GM21381 (cell line): ENCODE results near the gene CCNY.

Experiments
- ATAC-seq: cut with Tn5 transposase; IDR thresholded peaks from one replicate; pipeline ENCODE4 v1.9.1; 2021; ENCODE audit warnings: mild to moderate bottlenecking, moderate library complexity; ENCODE audit not compliant: unreplicated experiment

Gene CCNY

DNA sequence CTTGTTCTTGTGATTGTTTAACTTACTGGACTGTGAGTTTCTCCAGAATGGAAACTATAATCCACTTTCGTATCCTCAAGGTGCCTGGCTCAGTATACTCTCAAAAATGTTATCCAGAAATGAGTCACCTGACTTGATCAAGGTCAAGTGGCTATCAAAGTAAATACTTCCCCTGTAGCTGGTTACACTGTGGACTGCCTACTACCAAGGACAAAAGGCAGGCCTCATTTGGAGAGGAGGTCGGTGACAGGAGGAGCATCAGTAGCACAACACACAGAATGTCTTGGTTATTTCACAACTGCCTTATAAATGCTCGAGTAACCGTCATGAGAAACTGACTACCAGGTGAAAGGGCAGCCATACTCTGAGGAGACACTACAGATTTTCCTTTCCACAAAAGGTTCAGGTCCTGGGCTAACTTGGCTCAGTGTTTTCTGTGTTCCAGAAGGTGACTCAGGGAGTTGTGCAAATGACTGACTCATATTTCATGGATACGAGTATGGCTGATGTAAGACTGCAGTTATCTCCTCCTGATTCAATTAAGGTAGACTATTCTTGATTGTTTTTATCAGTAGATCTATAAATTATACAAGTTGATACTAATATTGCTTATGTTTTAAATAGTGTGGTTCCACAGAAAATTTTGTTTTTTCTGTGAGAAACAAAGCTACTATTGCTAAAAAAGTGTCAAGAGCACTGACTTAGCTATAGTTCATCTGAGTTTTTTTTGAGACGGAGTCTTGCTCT is 4.2 kb upstream of the CCNY start:
- ATAC-seq: no peak

DNA sequence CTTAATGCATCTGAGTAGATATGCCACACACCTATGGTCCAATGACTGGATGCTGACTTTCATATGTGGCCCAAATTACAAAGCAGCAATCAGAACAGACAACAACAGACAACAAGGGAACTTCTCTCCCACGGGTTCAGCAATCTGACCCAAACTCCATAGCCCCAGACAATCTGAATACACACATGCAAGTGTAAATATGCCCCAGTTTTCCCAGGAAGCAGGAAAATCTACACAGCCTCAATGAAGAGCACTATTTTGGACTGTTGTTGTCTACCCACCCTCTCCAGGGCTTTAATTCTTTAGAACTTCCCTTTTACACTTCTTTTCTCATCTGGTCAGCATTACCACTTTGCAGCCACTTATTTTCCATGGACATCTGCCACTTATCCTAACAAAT is 2.0 kb upstream of the CCNY start:
- no peak for ATAC-seq

- ATAC-seq: peak; percentile 0
Measured at GRCh38 chr10:35335133-35336083, 901 bp upstream of the CCNY start.

DNA sequence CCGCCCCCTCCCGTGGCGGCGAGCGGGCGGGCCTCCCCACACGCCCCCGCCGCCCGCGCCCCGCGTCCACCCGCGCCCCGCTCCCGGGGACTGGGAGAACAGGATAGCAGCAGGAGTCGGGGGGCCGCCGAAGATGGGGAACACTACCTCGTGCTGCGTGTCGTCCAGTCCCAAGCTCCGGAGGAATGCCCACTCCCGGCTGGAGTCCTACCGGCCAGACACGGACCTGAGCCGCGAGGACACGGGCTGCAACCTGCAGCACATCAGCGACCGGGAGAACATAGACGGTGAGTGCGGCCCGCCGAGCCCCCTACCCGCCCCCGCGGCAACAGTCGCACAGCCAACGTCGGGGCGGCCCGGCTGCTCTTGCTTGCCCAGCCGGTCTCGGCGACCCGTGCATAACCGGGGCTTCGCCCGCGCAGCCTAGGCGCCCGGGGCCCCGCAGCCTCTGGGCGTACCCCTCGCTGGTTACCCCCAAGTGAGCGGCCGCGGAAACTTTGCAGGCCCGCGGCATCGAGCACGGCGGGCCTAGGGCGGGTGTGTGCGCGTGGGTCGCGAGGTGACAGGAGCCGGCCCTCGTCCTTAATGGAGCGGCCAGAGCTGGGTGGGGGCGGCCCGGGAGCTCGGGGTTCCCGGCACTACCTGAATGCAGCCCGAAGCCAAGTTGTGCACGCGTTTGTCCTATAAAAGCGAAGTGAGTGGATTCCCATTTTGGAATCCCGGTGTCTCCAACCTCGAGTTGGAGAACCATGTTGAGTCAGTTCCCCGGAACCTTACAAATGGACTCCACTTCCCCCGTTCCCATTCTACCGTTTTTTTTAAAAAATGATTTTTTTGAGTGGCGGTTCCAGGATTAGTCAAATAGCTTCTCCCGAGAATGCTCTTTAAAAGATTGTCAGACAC is 863 bp downstream of the CCNY start:
- peak; percentile 3 for ATAC-seq

GRCh38 chr10:35339942-35340341 is 3.6 kb downstream of the CCNY start:
- ATAC-seq: peak; percentile 28

DNA sequence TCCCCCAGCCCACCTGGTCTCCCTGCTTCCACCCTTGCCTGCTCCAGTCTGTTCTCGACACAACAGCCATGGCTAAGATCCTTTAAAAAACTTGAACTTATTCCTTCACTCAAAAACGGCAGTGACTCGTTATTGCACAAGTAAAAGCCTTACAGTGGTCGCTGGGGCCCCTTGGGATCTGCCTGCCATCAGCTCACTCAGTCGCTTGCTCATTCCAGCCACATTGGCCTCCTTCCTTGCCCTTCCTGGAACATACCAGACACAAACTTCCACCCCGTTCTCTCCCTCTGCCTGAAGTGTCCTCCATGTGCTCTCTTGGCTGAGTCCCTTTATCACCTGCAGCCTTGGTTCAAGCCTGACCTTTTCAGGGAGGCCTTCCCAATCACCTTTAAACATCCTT is 4.7 kb downstream of the CCNY start:
- no peak for ATAC-seq

DNA sequence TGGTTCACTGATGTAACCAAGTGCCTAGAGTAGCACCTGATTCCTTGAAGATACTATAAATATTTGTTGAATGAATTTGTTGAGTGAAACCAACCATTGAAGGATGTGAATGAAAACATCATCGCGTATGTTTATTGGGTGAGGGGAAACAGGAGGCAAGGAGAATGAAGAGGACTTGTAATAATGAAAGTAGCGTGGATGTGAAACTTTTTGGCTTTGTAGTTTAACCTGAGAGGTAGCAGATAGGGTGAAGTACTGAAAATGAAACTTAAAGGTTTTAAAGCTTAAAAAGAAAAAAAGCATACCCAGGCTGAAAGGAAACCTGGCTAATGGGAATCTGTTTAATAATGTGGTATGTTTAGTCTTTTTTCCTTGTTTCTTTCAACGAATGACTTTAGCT is 5.2 kb downstream of the CCNY start:
- peak; percentile 74 for ATAC-seq

- no peak for ATAC-seq
Measured at GRCh38 chr10:35342183-35342753, 6.0 kb downstream of the CCNY start.

GRCh38 chr10:35343739-35344138 is 7.4 kb downstream of the CCNY start:
- no peak for ATAC-seq

DNA sequence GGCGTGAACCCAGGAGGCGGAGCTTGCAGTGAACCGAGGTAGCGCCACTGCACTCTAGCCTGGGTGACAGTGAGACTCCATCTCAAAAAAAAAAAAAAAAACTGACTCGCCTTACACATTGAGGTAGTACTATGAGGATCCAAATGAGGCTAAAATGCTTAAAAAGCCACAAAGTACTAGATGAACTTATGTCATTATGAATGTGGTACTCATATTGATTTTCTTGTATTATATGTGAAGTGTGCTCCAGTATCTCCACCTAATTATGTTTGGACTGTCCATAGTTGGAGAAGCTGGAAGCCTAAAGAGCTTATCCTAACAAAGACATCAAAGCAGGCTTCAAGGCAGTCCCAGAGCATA is 9.1 kb downstream of the CCNY start:
- no peak for ATAC-seq

DNA sequence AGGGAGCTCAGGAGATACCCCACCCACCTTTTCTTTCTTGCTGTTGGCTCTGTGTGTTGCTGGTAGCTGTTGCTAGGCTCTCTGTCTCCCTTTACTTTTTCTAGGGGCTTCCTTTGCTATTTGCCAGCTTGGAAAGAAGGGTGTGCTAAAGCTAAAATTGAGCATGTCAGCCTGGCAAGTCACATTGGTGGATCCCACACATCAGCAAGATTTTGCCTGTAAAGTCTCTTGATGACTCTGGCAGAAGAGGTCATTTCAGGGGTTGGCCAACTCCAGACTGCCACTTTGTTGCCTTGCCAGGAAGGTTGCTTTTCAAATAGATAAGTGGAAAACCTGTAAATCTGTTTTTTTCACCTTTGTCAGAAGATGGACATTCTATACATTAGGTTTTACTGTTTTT is 9.9 kb downstream of the CCNY start:
- no peak for ATAC-seq

DNA sequence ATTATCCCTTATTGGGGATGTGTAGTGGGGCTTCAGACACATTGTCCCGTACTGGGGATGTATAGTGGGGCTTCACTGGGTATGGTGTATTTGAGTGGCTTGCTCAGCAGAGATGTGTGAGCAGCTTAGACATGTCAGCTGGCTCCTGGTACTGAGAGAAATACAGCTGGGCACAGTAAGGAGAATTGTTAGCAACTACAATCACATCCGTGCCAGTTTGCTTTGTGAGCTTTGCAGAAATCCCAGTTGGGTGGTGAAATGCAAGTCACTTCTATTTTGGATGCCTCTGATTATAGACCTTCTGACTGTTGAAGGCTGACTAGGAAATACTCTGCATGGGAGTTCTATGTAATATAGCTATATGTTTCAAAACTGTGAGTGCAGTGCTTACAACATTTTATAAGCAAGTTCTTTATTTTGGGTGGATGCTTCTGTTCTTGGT is 10.8 kb downstream of the CCNY start:
- no peak for ATAC-seq

DNA sequence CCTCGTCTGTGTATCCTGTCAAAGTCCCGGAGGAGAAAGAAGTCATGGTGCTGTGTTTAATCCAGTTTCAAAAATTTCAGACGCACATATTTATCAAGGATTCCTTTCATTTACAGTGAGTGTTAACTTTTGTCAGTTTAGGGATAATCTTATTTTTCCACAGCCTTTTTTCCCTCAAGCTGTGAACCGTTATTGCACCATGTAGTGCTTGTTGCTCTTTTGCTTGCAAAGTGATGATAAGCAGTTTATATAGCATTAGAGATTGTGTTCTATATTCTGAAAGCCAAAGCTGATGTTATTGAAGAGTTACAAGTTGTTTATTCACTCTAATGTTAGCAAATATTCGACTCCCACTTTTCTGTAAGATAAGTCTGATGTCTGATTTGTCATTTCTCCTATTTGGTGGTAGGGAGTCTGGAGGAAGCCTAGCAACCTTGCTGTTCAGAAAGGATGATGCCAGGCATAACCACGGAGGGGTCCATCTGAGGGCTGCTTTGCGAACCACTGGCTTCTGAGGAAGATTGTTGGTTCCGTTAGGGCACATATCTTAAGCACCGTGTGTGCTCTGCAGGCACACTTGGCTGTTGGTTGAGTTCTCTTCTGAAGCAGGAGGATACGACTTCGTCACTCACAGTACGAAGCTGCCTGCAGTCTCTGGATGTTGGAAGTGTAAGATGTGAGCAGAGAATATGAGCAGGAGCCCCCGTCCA is 11.7 kb downstream of the CCNY start:
- no peak for ATAC-seq

DNA sequence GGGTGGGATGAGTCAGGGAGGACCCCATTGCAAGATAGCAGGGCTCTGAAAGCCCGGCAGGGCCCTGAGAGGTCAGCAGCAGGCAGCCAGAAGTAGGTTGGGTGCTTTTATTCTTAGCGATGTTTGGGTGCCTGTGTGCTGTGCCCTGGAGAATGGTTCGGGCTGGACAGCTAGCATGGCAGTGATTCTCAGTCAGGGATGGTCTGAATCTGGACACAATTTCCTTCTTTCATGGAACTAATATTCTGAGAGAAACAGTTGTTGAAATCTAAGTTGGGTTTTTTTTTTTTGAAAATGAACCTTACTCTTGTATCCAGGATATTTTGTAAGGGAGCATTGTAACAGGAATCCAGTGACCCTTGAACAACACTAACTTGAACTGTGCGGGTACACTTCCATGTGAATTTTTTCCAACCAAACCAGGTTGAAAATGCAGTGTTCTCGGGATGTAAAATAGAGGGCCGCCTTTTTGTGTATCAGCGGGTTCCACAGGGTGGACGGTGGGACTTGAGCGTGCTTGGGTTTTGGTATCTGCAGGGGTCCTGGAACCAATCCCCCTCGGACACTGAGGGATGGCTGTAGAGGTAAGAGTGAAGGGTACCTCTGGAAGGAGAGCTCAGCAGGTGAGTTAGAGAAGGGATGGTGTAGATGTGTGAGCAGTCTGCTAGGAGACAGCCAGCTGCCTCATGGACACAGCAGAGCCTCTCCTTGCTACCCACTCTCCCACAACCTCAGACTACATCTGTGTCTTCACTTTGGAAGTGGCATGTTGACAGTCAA is 12.5 kb downstream of the CCNY start:
- no peak for ATAC-seq

- no peak for ATAC-seq
Measured at GRCh38 chr10:35349389-35349915, 13.1 kb downstream of the CCNY start.

GRCh38 chr10:35351021-35351420 is 14.7 kb downstream of the CCNY start:
- no peak for ATAC-seq

GRCh38 chr10:35352097-35352496 is 15.8 kb downstream of the CCNY start:
- ATAC-seq: no peak

- no peak for ATAC-seq
Measured at GRCh38 chr10:35352512-35352911, 16.2 kb downstream of the CCNY start.

DNA sequence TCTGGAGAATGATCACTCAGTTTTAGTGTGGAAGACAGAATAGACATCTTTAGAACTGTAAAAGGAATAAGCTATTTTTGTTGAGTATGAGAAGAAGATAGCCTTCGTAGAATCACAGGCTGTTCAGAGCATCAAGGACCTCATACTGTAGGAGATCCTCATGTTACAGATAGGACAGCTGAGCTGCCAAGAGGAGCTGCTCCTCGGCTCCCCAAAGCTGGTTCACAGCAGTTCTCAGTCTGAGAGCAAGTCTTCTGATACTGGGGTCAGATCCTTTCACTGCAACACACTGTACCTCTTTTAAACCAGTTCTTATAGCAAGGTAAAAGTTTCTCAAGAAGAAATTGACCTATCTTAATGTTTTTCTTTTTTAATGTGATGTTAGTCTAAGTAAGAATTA is 17.1 kb downstream of the CCNY start:
- ATAC-seq: no peak
